HEK293T (cell line): ENCODE data around the gene GSG1L2.

Source experiments
- BHLHE40 ChIP-seq: fragments of 450-650 bp; IDR thresholded peaks from 2 replicates; pipeline ENCODE4 v1.6.1; 2016; ENCODE audit warnings: mild to moderate bottlenecking, moderate library complexity, borderline replicate concordance
- ELF4 ChIP-seq: fragments of 450-650 bp; IDR thresholded peaks from 2 replicates; pipeline ENCODE4 v1.6.1; 2017; ENCODE audit warnings: antibody characterized with exemption
- FOXK2 ChIP-seq: fragments of 450-650 bp; IDR thresholded peaks from 2 replicates; pipeline ENCODE4 v1.6.1; 2016; ENCODE audit warnings: mild to moderate bottlenecking
- SP1 ChIP-seq: fragments of 450-650 bp; IDR thresholded peaks from 2 replicates; pipeline ENCODE4 v1.6.1; 2017
- SUZ12 ChIP-seq: fragments of 450-650 bp; IDR thresholded peaks from 2 replicates; pipeline ENCODE4 v1.6.1; 2016; ENCODE audit warnings: mild to moderate bottlenecking
- ZNF384 ChIP-seq: fragments of 450-650 bp; IDR thresholded peaks from 2 replicates; pipeline ENCODE4 v1.6.1; 2016

- TF ChIP-seq FOXK2 (no peak), SP1 (no peak), SUZ12 (no peak), BHLHE40 (no peak), ELF4 (no peak), ZNF384 (no peak)
These were observed 32.4 kb upstream of the GSG1L2 start for GRCh38 chr17:9854255-9854654.
